Left ventricle myocardium inferior (tissue), 1 donor: ENCODE measurements around the gene NCBP1. TPM values are rescaled to one million over a fixed set of nuclear protein-coding genes. Genes with fewer than 3 reads are reported as not detected.

Experiments used
- DNase-seq: peaks from one replicate; pipeline ENCODE4 v3.0.0-alpha.2; 2020
- H3K27ac ChIP-seq: fragments of 200-600 bp; replicated peaks from 2 replicates; pipeline ENCODE4 v1.8.0; 2021
- H3K27me3 ChIP-seq: fragments of 200-600 bp; 2 replicates; pipeline ENCODE4 v1.8.0; 2021; ENCODE audit warnings: low read depth
- H3K36me3 ChIP-seq: fragments of 200-600 bp; 2 replicates; pipeline ENCODE4 v1.8.0; 2021
- H3K4me1 ChIP-seq: fragments of 200-600 bp; 2 replicates; pipeline ENCODE4 v1.8.0; 2021
- H3K4me3 ChIP-seq: fragments of 200-600 bp; 2 replicates; pipeline ENCODE4 v1.8.0; 2021; ENCODE audit warnings: mild to moderate bottlenecking, moderate library complexity
- H3K9me3 ChIP-seq: fragments of 200-600 bp; replicated peaks from 2 replicates; pipeline ENCODE4 v1.8.0; 2021
- CTCF ChIP-seq: fragments of 200-600 bp; IDR thresholded peaks from 2 replicates; pipeline ENCODE4 v1.8.0; 2021; ENCODE audit warnings: antibody characterized with exemption, mild to moderate bottlenecking, borderline replicate concordance
- intact Hi-C: fragments of 100-400 bp; cut with micrococcal nuclease; formaldehyde crosslinking; loops from one replicate; pipeline ENCODE4 v1.11.0; 2022
- total RNA-seq: library from RNA; stranded (reverse); fragmentation: NEBNext Ultra II Directional; extraction: Animal tissue kit (Norgen Biotek cat#: 25700); gene quantifications from one replicate; pipeline ENCODE4 v1.2.1, GENCODE V29; 2021
- donor health status: DM: no; HTN: yes; CAD: no; lungs with severe emphysema.

The NCBP1 gene
- total RNA-seq, 1 donor from 2014 or later, result 22.5 TPM

- Histone ChIP-seq H3K9me3 (no peaks in the 10 kb centered on the region), H3K4me3 (no peak overlapping the region), H3K27me3 (peaks cover 26% of the 10 kb centered on the region), H3K4me1 (peaks cover 4% of the 10 kb centered on the region), H3K27ac (no peak overlapping the region), H3K36me3 (no peaks in the 10 kb centered on the region)
- TF ChIP-seq CTCF, result no peak
- intact Hi-C loops, result loop anchor here (5.0 kb wide), 1 partner anchor 191 kb away; no protein-coding TSS in a partner anchor
- DNase-seq, result no peak
These were observed 77.6 kb downstream of the NCBP1 start for GRCh38 chr9:97711223-97711626.

DNA sequence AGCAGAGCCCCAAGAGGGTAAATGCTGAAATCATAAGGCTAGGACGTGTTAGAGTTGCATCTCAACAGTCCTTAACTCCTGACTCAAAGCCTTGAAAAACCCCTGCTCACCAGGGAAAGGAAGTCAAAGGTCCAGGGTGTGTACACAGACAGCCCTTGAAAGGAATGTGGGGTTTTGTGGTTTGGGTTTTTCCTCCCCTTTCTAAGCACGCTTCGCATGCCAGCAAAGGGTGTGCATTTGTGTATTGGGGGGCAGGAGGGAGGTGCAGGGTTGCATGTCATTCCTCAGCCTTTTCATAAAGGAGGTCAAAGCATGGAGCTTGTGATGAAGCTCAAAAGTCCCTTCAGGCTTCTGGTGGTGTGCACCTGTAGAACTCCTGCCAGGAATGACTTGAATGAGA, 80.8 kb downstream of the NCBP1 start:
- H3K4me1 ChIP-seq, result peaks cover 4% of the 10 kb centered on the region
- H3K27ac ChIP-seq, result no peak overlapping the region
- no peaks in the 10 kb centered on the region for H3K36me3 ChIP-seq
- no peak for DNase-seq
- TF ChIP-seq CTCF, result no peak
- no peak overlapping the region for H3K4me3 ChIP-seq
- intact Hi-C loops, result loop anchor here (5.0 kb wide), 1 partner anchor 188 kb away; no protein-coding TSS in a partner anchor
- peaks cover 12% of the 10 kb centered on the region for H3K27me3 ChIP-seq
- no peaks in the 10 kb centered on the region for H3K9me3 ChIP-seq

GRCh38 chr9:97717866-97718265, 84.2 kb downstream of the NCBP1 start:
- intact Hi-C loops, result no loop called here
- TF ChIP-seq CTCF, result no peak
- peaks cover 25% of the 10 kb centered on the region for H3K27me3 ChIP-seq

GRCh38 chr9:97721396-97721795, 87.8 kb downstream of the NCBP1 start:
- intact Hi-C loops, result no loop called here
- H3K27me3 ChIP-seq, result peaks cover 58% of the 10 kb centered on the region
- no peaks in the 10 kb centered on the region for H3K36me3 ChIP-seq
- H3K4me3 ChIP-seq, result no peak overlapping the region
- H3K27ac ChIP-seq, result no peak overlapping the region
- no peaks in the 10 kb centered on the region for H3K4me1 ChIP-seq
- TF ChIP-seq CTCF, result no peak
- no peak for DNase-seq
- H3K9me3 ChIP-seq, result peaks cover 8% of the 10 kb centered on the region

More at GRCh38 chr9:97717866-97718265, 84.2 kb downstream of the NCBP1 start:
- Histone ChIP-seq H3K27ac (no peak overlapping the region), H3K4me3 (no peak overlapping the region), H3K4me1 (no peaks in the 10 kb centered on the region), H3K36me3 (no peaks in the 10 kb centered on the region), H3K9me3 (peaks cover 8% of the 10 kb centered on the region)
- no peak for DNase-seq

GRCh38 chr9:97722331-97722730, 88.7 kb downstream of the NCBP1 start:
- no peak for DNase-seq
- H3K9me3 ChIP-seq, result peaks cover 8% of the 10 kb centered on the region
- no peak for TF ChIP-seq CTCF
- H3K4me1 ChIP-seq, result no peaks in the 10 kb centered on the region
- no peak overlapping the region for H3K4me3 ChIP-seq
- peaks cover 64% of the 10 kb centered on the region for H3K27me3 ChIP-seq
- no peaks in the 10 kb centered on the region for H3K36me3 ChIP-seq
- intact Hi-C loops, result no loop called here
- no peak overlapping the region for H3K27ac ChIP-seq

Other genes starting within 250 kb of the NCBP1 start
- gene TDRD7, start 221.7 kb upstream of the NCBP1 start, total RNA-seq, result 7.9 TPM
- 186 TPM for gene TMOD1, start 132.2 kb upstream of the NCBP1 start, total RNA-seq
- gene TSTD2, start 453 bp upstream of the NCBP1 start, total RNA-seq, result 24.5 TPM
- gene XPA, start 63.5 kb downstream of the NCBP1 start, total RNA-seq, result 5.8 TPM
- not detected for gene FOXE1, start 219.4 kb downstream of the NCBP1 start, total RNA-seq